Erythroblast (primary cell): ENCODE measurements around the gene NEURL3.

ENCODE experiments used
- GATA1 ChIP-seq: IDR thresholded peaks from 2 replicates; pipeline ENCODE4 v1.6.1; 2011; ENCODE audit warnings: low read depth, mild to moderate bottlenecking, control low read depth, low read length, moderate library complexity
- POLR2A ChIP-seq: IDR thresholded peaks from 2 replicates; pipeline ENCODE4 v1.6.1; 2011; ENCODE audit warnings: mild to moderate bottlenecking, low read length

GRCh38 chr2:96528700-96529375 is 23.7 kb upstream of the NEURL3 start:
- no peak for TF ChIP-seq POLR2A
- TF ChIP-seq GATA1: no peak
